GM18498 (cell line): ENCODE measurements around the gene FAM124B.

Experiments
- ATAC-seq: cut with Tn5 transposase; IDR thresholded peaks from one replicate; pipeline ENCODE4 v1.9.1; 2021; ENCODE audit warnings: mild to moderate bottlenecking, moderate library complexity; ENCODE audit not compliant: unreplicated experiment

The FAM124B gene

DNA sequence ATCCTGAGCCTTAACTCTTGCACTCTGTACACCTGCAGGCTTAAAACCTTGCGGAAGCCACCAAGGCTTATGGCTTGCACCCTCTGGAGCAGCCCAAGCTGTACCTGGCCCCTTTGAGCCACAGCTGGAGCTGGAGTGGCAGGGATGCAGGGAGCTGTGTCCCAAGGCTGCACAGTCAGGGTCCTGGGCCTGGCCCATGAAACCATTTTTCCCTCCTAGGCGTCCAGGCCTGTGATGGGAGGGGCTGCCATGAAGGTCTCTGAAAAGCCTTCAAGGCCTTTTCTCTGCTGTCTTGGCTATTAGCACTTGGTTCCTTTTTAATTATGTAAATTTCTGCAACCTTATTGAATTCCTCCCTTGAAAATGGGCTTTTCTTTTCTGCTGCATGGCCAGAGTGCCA, 56.4 kb downstream of the FAM124B start:
- ATAC-seq: no peak

DNA sequence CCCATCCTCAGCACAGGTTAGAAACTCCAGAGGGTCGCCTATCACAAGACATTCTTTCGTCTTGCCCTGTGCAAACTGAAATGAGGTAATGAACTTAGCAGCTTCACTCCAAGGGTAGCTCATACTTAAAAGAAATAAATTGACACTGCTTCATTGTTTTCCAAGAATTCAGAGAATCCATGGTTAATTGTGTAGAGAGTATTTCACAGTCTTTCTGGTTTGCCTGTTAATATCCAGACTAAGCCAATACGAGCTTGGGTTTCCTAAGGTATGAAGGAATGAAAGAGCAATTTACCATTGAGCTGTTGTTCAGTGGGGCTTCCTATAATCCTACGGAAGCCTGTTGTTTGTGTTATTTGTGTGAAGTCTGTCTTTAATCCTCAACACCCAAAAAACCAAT, 58.7 kb downstream of the FAM124B start:
- ATAC-seq: no peak

DNA sequence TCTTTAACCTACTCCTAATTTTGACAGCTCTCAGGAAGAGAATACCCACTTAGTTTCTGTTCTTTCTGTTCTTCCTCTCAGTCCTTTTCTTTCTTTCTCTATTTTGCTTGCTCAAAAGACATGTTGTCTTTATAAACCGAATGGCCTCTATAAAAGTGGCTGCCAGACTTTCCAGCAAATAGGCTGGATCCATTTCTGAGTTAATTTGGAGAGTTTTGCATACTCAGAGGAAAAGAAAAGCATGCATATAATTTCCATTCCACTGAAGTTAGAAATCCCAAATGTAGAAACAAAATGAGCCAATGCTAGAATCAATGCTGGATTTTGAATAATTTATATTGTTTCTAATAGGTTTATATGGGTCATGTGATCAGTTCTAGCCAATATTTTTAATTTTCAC, 65.9 kb downstream of the FAM124B start:
- no peak for ATAC-seq

DNA sequence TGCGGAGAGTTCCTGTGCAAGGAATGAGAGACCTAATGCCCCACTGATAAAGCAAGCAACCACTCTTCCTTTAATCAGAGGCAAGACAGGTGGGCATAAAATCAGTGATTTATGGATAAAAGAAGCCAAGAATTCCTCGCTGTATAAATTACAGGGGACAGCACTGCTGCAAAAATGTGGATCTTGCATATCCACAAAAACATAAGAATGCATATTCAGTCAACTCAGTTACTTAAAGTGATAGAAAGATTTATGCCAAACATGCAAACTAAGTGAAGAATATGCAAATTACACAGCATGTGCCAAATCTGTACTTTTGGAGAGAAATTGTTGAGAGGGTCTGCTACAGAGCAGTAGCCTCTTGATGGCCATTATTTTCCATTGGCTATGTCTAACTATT, 67.2 kb downstream of the FAM124B start:
- no peak for ATAC-seq

DNA sequence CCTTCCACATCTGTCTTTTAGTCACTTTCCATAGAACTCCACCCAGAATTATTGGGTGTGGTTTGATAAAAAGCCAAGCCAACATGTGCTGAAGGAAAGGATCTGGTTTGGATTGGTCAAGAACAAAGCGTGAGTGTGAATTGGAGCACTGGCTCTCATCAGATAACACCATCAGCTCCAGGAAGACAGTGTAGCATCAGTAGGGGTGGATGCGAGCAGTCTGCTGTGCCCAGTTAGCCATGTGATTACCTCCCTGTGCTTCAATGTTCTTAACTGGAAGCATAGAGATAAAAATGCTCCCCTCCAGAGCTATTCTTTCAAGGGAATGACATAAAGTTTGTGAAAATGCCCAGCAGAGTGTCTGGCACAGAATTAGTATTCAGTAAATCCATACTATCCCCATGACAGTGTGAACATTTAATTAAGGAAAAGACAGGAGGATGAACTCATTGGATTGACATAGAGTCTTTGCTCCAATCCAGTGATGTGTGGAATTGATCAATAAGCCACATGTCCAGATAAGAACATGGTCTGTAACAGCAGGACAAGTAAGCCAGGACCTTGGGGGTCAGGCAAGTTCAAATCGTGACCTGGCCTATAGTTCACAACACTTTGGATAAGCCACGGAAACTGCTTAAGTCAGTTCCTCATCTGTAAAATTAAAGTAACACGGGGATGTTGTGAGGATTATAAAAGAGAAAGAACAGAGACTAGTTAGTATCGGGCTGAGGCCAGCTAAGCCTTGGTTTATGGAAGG, 68.0 kb downstream of the FAM124B start:
- no peak for ATAC-seq

DNA sequence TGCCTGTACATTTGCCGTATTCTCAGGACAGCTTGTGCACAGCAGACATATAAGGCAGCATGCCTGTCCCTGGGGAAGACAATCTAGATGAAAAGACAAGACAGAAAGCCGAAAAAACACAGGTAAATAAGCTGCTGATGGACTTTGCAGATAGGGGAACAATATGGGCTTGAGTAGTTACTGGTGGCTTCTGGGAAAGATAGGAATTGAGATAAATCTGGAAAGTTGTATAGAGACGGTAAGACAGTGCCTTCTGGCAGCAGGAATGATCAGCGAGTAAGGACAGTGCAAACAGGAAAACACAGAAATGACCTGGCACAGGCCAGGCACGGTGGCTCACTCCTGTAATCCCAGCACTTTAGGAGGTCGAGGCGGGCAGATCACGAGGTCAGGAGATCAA, 70.2 kb downstream of the FAM124B start:
- ATAC-seq: no peak

DNA sequence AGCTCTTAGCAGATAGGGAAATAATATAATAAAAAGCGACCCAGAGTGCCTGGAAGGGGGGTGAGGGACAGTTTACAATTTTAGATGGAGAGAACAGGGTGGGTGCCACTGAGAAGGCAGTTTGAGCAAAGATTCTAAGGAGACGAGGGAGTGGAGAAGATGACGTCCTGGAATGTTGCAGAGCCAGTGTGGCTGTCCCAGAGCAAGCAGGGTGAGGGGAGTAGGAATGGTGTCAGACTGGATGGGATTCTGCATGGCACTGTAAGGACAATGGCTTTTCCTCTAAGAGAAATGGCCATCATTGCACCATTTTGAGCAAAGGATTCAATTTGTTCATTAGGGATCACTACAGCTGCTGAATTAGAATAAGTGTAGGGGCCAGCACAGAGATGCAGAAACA, 73.1 kb downstream of the FAM124B start:
- no peak for ATAC-seq
